NCI-H226 (cell line): ENCODE data around the gene FAM216B.
"Not testable (repeated sequence)": the region's sequence is repeated elsewhere in the genome, so short reads cannot be mapped to it uniquely, and the experiment has no call there.

Experiments used
- DNase-seq: peaks from one replicate; pipeline ENCODE4 v3.0.0-alpha.2; 2015

The FAM216B gene

DNA sequence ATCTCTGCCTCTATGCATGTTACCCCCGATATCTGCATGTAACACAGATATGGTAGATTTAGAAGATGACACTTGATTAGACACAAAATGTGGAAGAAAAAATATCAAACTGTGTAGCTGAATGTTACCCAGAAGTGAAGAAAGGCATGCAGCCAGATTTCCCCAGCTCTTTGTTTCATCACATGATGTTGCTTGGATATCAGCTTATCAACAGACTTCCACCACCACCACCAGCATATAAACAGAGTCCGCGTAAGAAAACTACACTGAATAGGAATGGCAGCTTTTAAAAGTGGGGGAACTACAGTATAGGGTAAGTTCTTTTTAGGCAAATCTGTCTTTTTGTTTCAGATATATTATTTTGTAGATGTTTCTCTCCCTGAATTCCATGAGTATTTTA lies at the start of gene FAM216B:
FAM216B (plus strand) TSS at position 233 of the 400 bp plus-strand sequence. CDS start 2,484 bp downstream, outside the sequence.
- no peak for DNase-seq

- no peak for DNase-seq
Observed at GRCh38 chr13:42732073-42732472, 49.3 kb upstream of the FAM216B start.

- no peak for DNase-seq
Observed at GRCh38 chr13:42733046-42733445, 48.3 kb upstream of the FAM216B start.

- DNase-seq = no peak
Observed at GRCh38 chr13:42735010-42735409, 46.4 kb upstream of the FAM216B start.

GRCh38 chr13:42740753-42741152 lies 40.6 kb upstream of the FAM216B start:
- DNase-seq = no peak

DNA sequence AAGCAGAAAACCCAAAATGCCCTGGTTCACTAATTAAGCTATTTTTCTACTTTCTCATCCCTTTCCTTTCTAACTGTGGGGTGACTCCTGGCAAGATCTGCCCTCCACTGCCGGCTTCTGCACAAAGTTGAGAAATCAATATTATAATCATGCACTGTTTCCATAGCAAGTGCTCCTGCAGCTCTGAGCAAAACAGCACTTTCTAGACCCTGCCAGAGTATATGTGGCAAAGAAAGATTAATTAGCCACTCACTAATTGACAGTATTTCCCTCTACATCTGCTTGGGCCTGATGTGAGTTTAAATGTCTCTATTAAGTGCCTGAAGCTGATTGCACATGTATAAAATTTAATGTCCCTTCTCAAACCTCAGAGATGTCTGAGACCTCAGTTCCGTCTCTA lies 39.5 kb upstream of the FAM216B start:
- DNase-seq = no peak

DNA sequence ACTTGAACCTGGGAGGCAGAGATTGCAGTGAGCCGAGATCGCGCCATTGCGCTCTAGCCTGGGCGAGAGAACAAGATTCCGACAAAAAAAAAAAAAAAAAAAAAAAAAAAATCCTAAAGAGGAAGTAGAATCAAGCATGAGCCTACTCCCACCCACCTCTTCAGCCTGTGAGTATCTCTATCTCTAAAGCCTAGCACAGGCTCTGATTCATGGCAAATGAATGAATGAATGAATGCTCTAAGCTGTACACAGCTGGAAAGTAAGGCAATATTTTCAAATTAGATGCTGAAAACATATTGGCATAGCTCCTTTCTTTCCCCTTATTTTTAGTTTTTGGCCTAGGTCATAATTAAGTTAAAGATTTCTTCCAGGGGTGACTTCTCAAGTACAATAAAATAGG lies 35.7 kb upstream of the FAM216B start:
- DNase-seq = peak; percentile 54

DNA sequence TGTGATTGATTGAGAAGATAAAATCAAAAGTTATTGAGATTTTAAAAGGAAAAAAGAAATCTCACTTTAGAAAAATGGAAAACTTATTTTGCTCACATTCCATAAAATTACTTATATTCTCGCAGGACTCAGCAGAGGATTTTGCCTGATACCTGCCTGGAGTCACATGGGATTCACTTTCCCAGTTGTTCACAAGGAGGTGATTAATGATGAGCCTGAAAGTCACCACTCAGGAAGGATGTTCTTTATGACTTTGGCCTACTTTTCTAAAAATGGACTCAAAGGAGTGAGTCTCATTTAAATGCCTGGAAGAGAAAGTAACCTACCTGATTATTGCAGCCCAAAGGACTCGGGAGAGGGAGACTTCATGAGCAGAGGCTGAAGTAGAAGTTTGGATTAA lies 34.5 kb upstream of the FAM216B start:
- no peak for DNase-seq

GRCh38 chr13:42747399-42747873 lies 33.9 kb upstream of the FAM216B start:
- peak; percentile 70 for DNase-seq

GRCh38 chr13:42750794-42751193 lies 30.6 kb upstream of the FAM216B start:
- DNase-seq = no peak

DNA sequence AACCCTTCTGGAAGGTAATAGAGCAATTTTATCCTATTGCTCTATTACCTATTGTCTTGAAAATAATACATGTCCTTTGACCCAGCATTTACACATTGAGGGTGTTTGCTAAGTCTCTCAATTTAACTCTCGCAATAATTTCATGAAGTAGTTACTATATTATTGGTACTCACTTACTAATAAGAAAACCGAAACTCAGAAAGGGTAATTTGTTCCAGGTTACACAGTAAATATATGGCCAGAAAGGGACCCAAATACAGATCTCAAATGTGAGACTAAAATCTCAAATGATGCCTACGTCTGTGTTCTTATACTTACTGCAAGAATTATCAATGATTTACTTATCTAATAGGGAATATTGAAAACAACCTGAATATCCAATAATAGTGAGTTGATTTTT lies 29.7 kb upstream of the FAM216B start:
- DNase-seq = no peak

- DNase-seq = no peak
Observed at GRCh38 chr13:42752731-42753130, 28.7 kb upstream of the FAM216B start.

GRCh38 chr13:42753697-42754096 lies 27.7 kb upstream of the FAM216B start:
- no peak for DNase-seq

DNA sequence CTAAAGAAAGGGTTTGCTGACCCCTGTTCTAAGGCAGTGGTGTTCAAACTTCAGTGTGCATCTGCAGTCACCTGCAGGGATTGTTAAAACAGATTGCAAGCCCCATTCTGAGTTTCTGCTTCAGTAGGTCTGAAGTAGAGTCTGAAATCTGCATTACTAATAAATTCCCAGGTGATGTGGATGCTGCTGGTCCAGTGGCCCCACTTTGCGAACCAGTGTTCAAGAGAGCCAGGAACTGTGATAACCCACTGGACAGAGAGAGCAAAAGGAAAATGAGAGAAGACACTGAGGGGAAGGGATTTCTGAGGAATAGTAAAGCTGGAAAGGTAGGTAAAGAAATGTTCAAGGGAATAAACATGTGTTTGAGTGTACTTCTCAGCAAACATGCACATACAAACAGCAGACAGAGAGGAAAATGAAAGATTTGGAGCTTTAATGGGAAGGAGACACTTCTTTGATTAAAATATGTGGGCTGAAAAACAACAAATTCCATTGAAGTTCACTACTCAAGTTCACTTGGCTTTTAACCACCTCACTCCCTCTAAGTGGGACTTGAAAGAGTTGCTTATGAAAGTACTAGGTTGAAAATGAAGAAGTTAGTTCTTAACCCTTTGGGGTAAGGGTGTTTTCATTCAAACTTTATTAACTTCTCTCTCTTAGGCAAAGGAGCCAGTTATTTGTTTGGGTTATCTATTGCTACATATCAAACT lies 26.4 kb upstream of the FAM216B start:
- no peak for DNase-seq

DNA sequence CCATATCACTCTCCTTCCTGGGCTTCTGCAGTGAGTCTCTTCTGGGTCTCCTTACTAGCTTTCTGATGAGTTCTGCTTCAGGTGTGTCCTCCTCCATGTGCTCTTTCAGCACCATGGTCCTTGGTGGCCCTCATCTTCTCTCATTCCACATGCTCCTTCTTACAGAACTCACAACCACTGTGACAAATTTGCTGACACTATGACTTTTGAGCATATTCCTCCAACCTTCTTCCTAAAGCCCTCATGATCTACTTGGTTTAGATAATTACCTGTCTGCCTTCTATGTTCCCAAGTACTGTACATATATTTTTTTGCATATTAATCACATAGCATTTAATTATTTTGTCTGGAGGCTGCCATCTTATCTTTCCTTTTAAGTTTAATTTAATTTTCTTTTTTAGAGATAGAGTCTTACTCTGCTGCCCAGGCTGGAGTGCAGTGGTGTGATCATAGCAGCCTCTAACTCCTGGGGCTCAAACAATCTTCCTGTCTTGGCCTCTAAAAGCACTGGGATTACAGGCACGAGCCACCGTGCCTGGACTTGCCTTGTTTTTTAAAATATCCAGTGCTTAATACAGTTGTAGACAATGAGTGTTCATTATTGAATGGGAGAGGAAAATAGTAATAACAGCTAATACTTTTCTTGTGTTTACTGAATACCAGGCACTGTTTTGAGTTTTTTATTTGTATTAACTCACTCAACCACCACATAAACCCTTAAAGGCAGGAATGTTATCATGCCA lies 23.5 kb upstream of the FAM216B start:
- DNase-seq = no peak

- no peak for DNase-seq
Observed at GRCh38 chr13:42758515-42758914, 22.9 kb upstream of the FAM216B start.

DNA sequence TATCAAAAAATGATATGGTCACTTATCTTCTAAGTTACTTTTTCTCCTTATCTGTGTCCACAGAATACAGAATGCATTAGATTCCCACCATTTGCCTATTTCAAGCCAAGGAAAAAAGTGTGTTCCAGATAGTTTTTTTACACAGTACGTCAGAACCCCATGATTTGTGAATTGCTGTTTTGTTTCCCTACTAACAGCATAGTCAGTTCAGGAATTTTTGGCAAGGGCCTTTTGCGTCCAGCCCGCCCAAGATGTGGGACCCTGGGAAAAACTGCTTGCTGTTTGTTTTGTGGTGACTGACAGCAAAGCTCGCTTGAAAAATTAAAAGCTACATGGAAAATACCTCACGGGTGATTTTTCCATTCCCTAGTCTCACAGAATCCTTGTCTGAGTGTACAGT lies 20.4 kb upstream of the FAM216B start:
- DNase-seq = no peak

- DNase-seq = peak; percentile 35
Observed at GRCh38 chr13:42762251-42762650, 19.1 kb upstream of the FAM216B start.

GRCh38 chr13:42762917-42763316 lies 18.5 kb upstream of the FAM216B start:
- peak; percentile 79 for DNase-seq

DNA sequence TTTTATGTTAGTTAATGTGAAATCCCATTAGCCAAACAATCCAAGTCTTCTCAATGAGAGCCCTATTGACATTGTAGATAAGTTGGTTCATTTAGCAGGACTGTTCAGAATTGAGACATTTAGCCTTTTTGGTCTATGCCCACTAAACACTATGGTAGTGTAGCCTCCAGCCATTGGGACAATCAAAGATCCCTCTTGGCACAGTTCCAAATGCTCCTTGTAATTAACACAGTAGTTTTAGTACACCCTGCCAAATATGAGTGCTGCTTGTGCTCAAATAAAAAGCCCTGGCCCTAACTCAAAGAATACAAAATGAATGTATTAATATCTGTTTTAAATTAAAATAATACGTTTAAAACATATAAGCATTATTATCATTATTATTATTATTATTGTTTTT lies 15.4 kb upstream of the FAM216B start:
- DNase-seq = no peak

DNA sequence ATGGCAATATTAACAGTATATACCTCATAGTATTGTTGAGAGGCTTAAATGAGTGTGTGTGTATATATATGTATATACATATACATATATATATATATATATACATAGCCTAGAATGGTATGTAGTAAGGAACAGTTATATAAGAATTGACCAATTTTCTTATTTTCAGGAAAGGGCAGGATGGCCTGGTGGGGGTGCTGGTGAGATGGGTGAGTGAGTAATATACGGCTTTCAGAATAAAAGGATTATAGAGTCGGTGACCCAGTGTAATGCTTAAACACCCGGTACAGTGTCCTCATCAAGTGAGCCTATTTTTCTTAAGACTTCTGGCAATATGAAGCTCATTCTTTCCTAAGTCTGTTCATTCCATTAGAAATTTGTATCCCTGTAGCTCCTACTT lies 11.7 kb upstream of the FAM216B start:
- no peak for DNase-seq

GRCh38 chr13:42776558-42776957 lies 4.8 kb upstream of the FAM216B start:
- not testable (repeated sequence) for DNase-seq

DNA sequence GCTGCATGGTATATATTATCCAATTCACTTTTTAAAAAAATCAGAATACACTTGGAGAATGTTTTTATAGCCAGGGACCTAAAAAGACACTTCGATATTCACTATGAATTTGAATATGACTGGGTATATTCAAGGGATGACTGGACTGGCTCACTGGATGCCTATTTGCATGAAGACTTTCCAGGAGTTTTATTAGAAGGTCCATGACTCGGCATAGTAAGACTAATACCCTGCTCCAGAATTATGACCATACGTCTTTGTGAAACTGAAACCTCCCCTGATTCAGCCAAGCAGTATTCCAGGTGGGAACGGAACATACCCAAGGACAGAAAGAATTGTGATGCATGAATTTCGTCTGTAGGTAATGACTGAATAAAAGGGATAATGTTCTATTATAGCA lies 3.9 kb upstream of the FAM216B start:
- DNase-seq = no peak

DNA sequence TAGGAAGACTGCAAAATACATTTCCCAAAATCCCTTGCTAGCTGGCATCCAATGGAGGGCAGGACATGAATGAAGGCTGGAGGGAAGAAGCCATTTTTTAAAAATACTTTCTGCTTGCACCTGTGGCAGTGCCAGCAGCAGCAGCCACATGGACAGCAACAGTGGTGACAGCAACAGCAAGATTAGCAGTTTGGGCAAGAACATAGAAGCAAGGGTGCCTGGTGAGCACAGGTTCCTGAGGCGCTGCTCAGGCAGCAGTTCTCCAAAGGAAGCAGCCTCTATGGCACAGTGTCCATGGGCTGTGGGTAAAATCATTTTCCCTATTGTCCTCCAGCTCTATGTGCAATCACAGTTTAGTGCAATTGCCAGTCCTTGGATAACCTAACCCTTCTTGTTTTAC lies 1.3 kb upstream of the FAM216B start:
- DNase-seq = no peak
